Neuronal stem cell (in vitro differentiated cells): ENCODE results near the gene CNNM2.

Experiments
- DNase-seq: peaks from one replicate; pipeline ENCODE4 v3.0.0-alpha.2; 2013; ENCODE audit warnings: low spot score
- H2AFZ ChIP-seq: one replicate; pipeline ENCODE4 v1.6.1; 2013; ENCODE audit warnings: mild to moderate bottlenecking, low read length, inconsistent platforms
- H2AK5ac ChIP-seq: 2 replicates; pipeline ENCODE4 v1.6.1; 2013; ENCODE audit warnings: low read depth, mild to moderate bottlenecking, inconsistent platforms, low read length, moderate library complexity, mixed read lengths
- H2BK120ac ChIP-seq: 2 replicates; pipeline ENCODE4 v1.6.1; 2013; ENCODE audit warnings: low read depth, mild to moderate bottlenecking, inconsistent platforms, low read length, moderate library complexity, mixed read lengths
- H2BK12ac ChIP-seq: one replicate; pipeline ENCODE4 v1.6.1; 2013; ENCODE audit warnings: low read length, inconsistent platforms
- H2BK15ac ChIP-seq: 2 replicates; pipeline ENCODE4 v1.6.1; 2013; ENCODE audit warnings: mild to moderate bottlenecking, low read length, inconsistent platforms, mixed read lengths
- H2BK5ac ChIP-seq: one replicate; pipeline ENCODE4 v1.6.1; 2013; ENCODE audit warnings: inconsistent platforms, mild to moderate bottlenecking, low read length, moderate library complexity
- H3K14ac ChIP-seq: one replicate; pipeline ENCODE4 v1.6.1; 2013; ENCODE audit warnings: low read length, inconsistent platforms
- H3K18ac ChIP-seq: 2 replicates; pipeline ENCODE4 v1.6.1; 2013; ENCODE audit warnings: low read length, inconsistent platforms
- H3K23ac ChIP-seq: 2 replicates; pipeline ENCODE4 v1.6.1; 2013; ENCODE audit warnings: low read depth, mild to moderate bottlenecking, mixed read lengths, low read length, inconsistent platforms; ENCODE audit not compliant: poor library complexity
- H3K27ac ChIP-seq: replicated peaks from 3 replicates; pipeline ENCODE4 v1.5.1; 2013; ENCODE audit warnings: low read length, inconsistent platforms
- H3K27me3 ChIP-seq, 3 experiments: 2 replicates each; pipeline ENCODE4 v1.6.1; 2013; ENCODE audit warnings: low read length in 3 of 3, mild to moderate bottlenecking in 2 of 3, inconsistent platforms in 1 of 3, low read depth in 1 of 3, mixed read lengths in 1 of 3, moderate library complexity in 1 of 3; ENCODE audit not compliant: control insufficient read depth in 3 of 3, insufficient read depth in 3 of 3
- H3K36me3 ChIP-seq, 2 donors: replicated peaks in 1 of 2; 2 replicates each; pipeline ENCODE4 v1.6.1; 2013; ENCODE audit warnings: low read length in 2 of 2; ENCODE audit not compliant: control insufficient read depth in 2 of 2, insufficient read depth in 2 of 2
- H3K4ac ChIP-seq: 2 replicates; pipeline ENCODE4 v1.6.1; 2013; ENCODE audit warnings: inconsistent platforms, mild to moderate bottlenecking, low read length, moderate library complexity
- H3K4me1 ChIP-seq, 2 donors: 1 replicate in 1 of 2; 2 replicates in 1 of 2; pipeline ENCODE4 v1.6.1; 2013; ENCODE audit warnings: low read length in 2 of 2, low read depth in 1 of 2; ENCODE audit not compliant: control insufficient read depth in 2 of 2, insufficient read depth in 1 of 2
- H3K4me2 ChIP-seq: one replicate; pipeline ENCODE4 v1.6.1; 2013; ENCODE audit warnings: mild to moderate bottlenecking, low read length, inconsistent platforms; ENCODE audit not compliant: insufficient read depth, poor library complexity, severe bottlenecking
- H3K4me3 ChIP-seq, 2 donors: 2 replicates each; pipeline ENCODE4 v1.5.1; 2013; ENCODE audit warnings: low read length in 2 of 2, mild to moderate bottlenecking in 2 of 2, inconsistent platforms in 1 of 2, moderate library complexity in 1 of 2
- H3K79me1 ChIP-seq: one replicate; pipeline ENCODE4 v1.6.1; 2013; ENCODE audit warnings: low read depth, mild to moderate bottlenecking, inconsistent platforms, low read length, moderate library complexity
- H3K9ac ChIP-seq: one replicate; pipeline ENCODE4 v1.6.1; 2013; ENCODE audit warnings: mild to moderate bottlenecking, low read depth, low read length, inconsistent platforms; ENCODE audit not compliant: poor library complexity
- H3K9me3 ChIP-seq, 2 donors: replicated peaks in 1 of 2; 2 replicates each; pipeline versions ENCODE3 to v1.6.1; 2013; ENCODE audit warnings: low read length in 2 of 2, mild to moderate bottlenecking in 2 of 2, inconsistent platforms in 1 of 2, low read depth in 1 of 2, mixed read lengths in 1 of 2, moderate library complexity in 1 of 2; ENCODE audit not compliant: control insufficient read depth in 2 of 2, insufficient read depth in 1 of 2
- H4K8ac ChIP-seq: one replicate; pipeline ENCODE4 v1.6.1; 2013; ENCODE audit warnings: low read depth, mild to moderate bottlenecking, inconsistent platforms, low read length, moderate library complexity
- H4K91ac ChIP-seq: one replicate; pipeline ENCODE4 v1.6.1; 2013; ENCODE audit warnings: low read length, low read depth, mild to moderate bottlenecking, inconsistent platforms; ENCODE audit not compliant: poor library complexity
- WGBS, 2 donors: extraction: QIAGEN DNeasy Blood & Tissue Kit; methylation state at CpG; one replicate each; pipeline ENCODE4 v1.1.7; 2013; ENCODE audit warnings: missing lambda C conversion rate in 2 of 2, mixed read lengths in 1 of 2; ENCODE audit not compliant: insufficient read length in 2 of 2, insufficient replicate concordance in 1 of 2; ENCODE audit errors: extremely low coverage in 2 of 2; 5-methylcytosine and 5-hydroxymethylcytosine counted together

CNNM2 gene

DNA sequence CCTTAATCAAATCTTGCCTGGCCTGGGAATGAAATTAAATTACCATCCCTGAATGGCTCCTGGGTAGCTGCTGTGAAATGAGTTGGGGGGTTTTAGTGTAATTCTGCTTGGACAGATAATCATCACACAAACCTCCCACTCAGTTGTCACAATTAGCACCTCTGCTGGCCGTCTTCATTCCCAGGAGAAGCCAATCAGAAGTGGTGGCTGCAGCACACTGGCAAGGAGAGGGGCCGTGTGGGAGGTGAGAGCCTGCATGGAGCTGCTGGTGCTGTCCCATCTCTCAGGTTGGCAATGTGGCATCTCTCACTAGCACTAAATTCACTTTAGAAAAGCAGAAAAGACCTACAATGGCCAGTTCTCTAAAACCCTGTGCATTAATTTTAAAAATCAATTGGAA is 182.5 kb downstream of the CNNM2 start:
- no peak overlapping the region for H2BK5ac ChIP-seq
- peaks cover 0 to 2% of the 10 kb centered on the region in 2 donors for H3K4me1 ChIP-seq
- no peak overlapping the region for H3K9ac ChIP-seq
- H4K91ac ChIP-seq: no peak overlapping the region
- no peak overlapping the region for H2AFZ ChIP-seq
- no peak overlapping the region for H3K14ac ChIP-seq
- H3K27me3 ChIP-seq: peaks cover 0 to 2% (median 0%) of the 10 kb centered on the region in 3 experiments
- no peak overlapping the region for H3K23ac ChIP-seq
- no peak overlapping the region for H2BK12ac ChIP-seq
- no peak overlapping the region for H2BK120ac ChIP-seq
- H3K9me3 ChIP-seq: no peaks in the 10 kb centered on the region
- no peak overlapping the region for H3K4ac ChIP-seq
- no peak overlapping the region for H2AK5ac ChIP-seq
- H4K8ac ChIP-seq: no peak overlapping the region
- H2BK15ac ChIP-seq: no peak overlapping the region
- H3K4me2 ChIP-seq: no peak overlapping the region
- H3K4me3 ChIP-seq: no peak overlapping the region
- no peaks in the 10 kb centered on the region for H3K79me1 ChIP-seq
- H3K27ac ChIP-seq: no peak overlapping the region
- WGBS, 2 donors: no CpG with 5 or more reads among the region's 2 CpGs
- H3K18ac ChIP-seq: no peak overlapping the region
- DNase-seq: no peak
- peaks cover 13 to 96% of the 10 kb centered on the region in 2 donors for H3K36me3 ChIP-seq

DNA sequence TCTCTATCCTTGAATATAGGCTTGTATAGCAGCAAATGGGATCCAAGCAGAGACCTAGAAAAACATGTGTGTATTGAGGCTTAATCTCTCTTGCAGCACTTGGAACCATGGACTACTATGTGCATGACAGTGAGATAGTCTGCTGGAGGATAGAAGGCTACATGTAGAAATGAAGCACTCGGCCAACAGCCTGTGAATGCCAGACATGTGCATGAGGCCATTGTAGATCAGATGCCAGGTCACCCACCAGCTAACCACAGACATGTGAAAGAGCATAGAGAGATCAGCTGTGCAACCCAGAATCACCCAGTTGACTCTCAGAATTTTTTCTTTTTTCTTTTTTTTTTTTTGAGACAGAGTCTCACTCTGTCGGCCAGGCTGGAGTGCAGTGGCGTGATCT is 184.1 kb downstream of the CNNM2 start:
- DNase-seq: no peak
- Histone ChIP-seq H3K14ac (no peak overlapping the region), H2BK15ac (no peak overlapping the region), H3K4ac (no peak overlapping the region), H3K9me3 (no peaks in the 10 kb centered on the region), H3K23ac (no peak overlapping the region), H2BK120ac (no peak overlapping the region), H3K4me3 (no peak overlapping the region), H3K36me3 (peaks cover 13 to 89% of the 10 kb centered on the region in 2 donors), H3K9ac (no peak overlapping the region), H2BK12ac (no peak overlapping the region), H2AK5ac (no peak overlapping the region), H3K18ac (no peak overlapping the region), H2AFZ (no peak overlapping the region), H3K27ac (no peak overlapping the region), H3K79me1 (no peaks in the 10 kb centered on the region), H4K91ac (no peak overlapping the region), H4K8ac (no peak overlapping the region), H3K4me1 (peaks cover 0 to 2% of the 10 kb centered on the region in 2 donors), H3K4me2 (no peak overlapping the region), H3K27me3 (peaks cover 0 to 2% (median 0%) of the 10 kb centered on the region in 3 experiments), H2BK5ac (no peak overlapping the region)
- WGBS, 2 donors: no CpG with 5 or more reads among the region's 3 CpGs

GRCh38 chr10:103103989-103104388 is 185.9 kb downstream of the CNNM2 start:
- Histone ChIP-seq H3K18ac (no peak overlapping the region), H2BK15ac (no peak overlapping the region), H2BK5ac (no peak overlapping the region), H3K9ac (no peak overlapping the region), H3K4me2 (no peak overlapping the region), H2BK12ac (no peak overlapping the region), H3K4me3 (no peak overlapping the region), H4K8ac (no peak overlapping the region), H3K27me3 (peaks cover 0 to 2% (median 0%) of the 10 kb centered on the region in 3 experiments), H3K9me3 (no peaks in the 10 kb centered on the region), H3K79me1 (no peaks in the 10 kb centered on the region), H4K91ac (no peak overlapping the region), H3K27ac (no peak overlapping the region), H3K4ac (no peak overlapping the region), H2BK120ac (no peak overlapping the region), H3K36me3 (peaks cover 9 to 71% of the 10 kb centered on the region in 2 donors), H3K23ac (no peak overlapping the region), H2AK5ac (no peak overlapping the region), H3K14ac (no peak overlapping the region), H3K4me1 (peaks cover 0 to 2% of the 10 kb centered on the region in 2 donors), H2AFZ (no peak overlapping the region)
- no CpG with 5 or more reads among the region's 2 CpGs for WGBS, 2 donors
- DNase-seq: no peak

- no peak overlapping the region for H3K27ac ChIP-seq
- H3K4me2 ChIP-seq: no peak overlapping the region
- H3K4me1 ChIP-seq: peaks cover 0 to 2% of the 10 kb centered on the region in 2 donors
- H3K4me3 ChIP-seq: no peak overlapping the region
- no peaks in the 10 kb centered on the region for H3K9me3 ChIP-seq
- H2BK15ac ChIP-seq: no peak overlapping the region
- no peak overlapping the region for H2BK120ac ChIP-seq
- no peak overlapping the region for H2AK5ac ChIP-seq
- no peak overlapping the region for H3K14ac ChIP-seq
- no peak overlapping the region for H3K4ac ChIP-seq
- DNase-seq: no peak
- no peak overlapping the region for H2AFZ ChIP-seq
- H2BK5ac ChIP-seq: no peak overlapping the region
- peaks cover 8 to 64% of the 10 kb centered on the region in 2 donors for H3K36me3 ChIP-seq
- no peaks in the 10 kb centered on the region for H3K79me1 ChIP-seq
- H3K9ac ChIP-seq: no peak overlapping the region
- H3K23ac ChIP-seq: no peak overlapping the region
- H2BK12ac ChIP-seq: no peak overlapping the region
- peaks cover 0 to 2% (median 0%) of the 10 kb centered on the region in 3 experiments for H3K27me3 ChIP-seq
- H4K8ac ChIP-seq: no peak overlapping the region
- H3K18ac ChIP-seq: no peak overlapping the region
- no peak overlapping the region for H4K91ac ChIP-seq
- no CpG with 5 or more reads among the region's 2 CpGs for WGBS, 2 donors
Observed at GRCh38 chr10:103104721-103105120, 186.6 kb downstream of the CNNM2 start.
